HCT116 (cell line): ENCODE data around the gene CPM. TPM values are rescaled to one million over a fixed set of nuclear protein-coding genes. Genes with fewer than 3 reads are reported as not detected.

Source experiments
- ATAC-seq: fragments of 200-7000 bp; cut with Tn5 transposase; 2 replicates; pipeline ENCODE4 v1.9.1; 2020; ENCODE audit warnings: mild to moderate bottlenecking, moderate library complexity
- BruUV-seq: library from RNA; stranded (reverse); fragments of 400-500 nt; replicated peaks from 2 replicates; lab custom pipeline; 2021; lab: Mats Ljungman, UMichigan
- CTCF ChIA-PET: fragments of 300-600 bp; sonication (Branson Sonifier 250); formaldehyde crosslinking; loops from one replicate; lab custom pipeline; 2021; ENCODE audit warnings: antibody characterized with exemption; lab: Charles Lee
- POLR2A ChIA-PET: fragments of 300-600, 350-600 bp; sonication (Branson Sonifier 250); formaldehyde crosslinking; loops from one replicate; lab custom pipeline; 2021; ENCODE audit warnings: antibody characterized with exemption; lab: Charles Lee
- RAD21 ChIA-PET, 2 experiments: fragments of 300-600 bp; sonication (Branson Sonifier 250); formaldehyde crosslinking; loops; one replicate each; lab custom pipeline; 2023; ENCODE audit warnings: low total read pairs in 2 of 2; ENCODE audit not compliant: uncharacterized antibody in 2 of 2, unreplicated experiment in 2 of 2, low non-redundant PET in 1 of 2; lab: Charles Lee
- DNase-seq: peaks from one replicate; pipeline ENCODE4 v3.0.0-alpha.2; 2010; ENCODE audit warnings: low read depth, low spot score
- H2AFZ ChIP-seq: fragments of 200-600 bp; shearing (Covaris generic), sonication (generic); 2 replicates; pipeline ENCODE4 v1.6.1; 2017; ENCODE audit warnings: low read depth, mixed run types, mixed read lengths, antibody characterized with exemption, low read length; ENCODE audit not compliant: poor library complexity, severe bottlenecking
- H3K27ac ChIP-seq: 2 replicates; pipeline ENCODE4 v1.5.1; 2012; ENCODE audit warnings: low read depth, low read length
- H3K27me3 ChIP-seq: fragments of 200-600 bp; sonication (generic); 2 replicates; pipeline ENCODE4 v1.6.1; 2016; ENCODE audit warnings: mixed run types, low read length, mixed read lengths; ENCODE audit not compliant: insufficient read depth
- H3K36me3 ChIP-seq, 2 experiments: fragments of 200-500 bp in 1 of 2; fragments of 200-600 bp in 1 of 2; sonication (Bioruptor generic) in 1 of 2; sonication (generic) in 1 of 2; 2 replicates each; pipeline versions ENCODE4 v1.5.1 to v1.6.1; 2014 to 2016; ENCODE audit warnings: low read length in 2 of 2, inconsistent platforms in 1 of 2, mixed read lengths in 1 of 2, mixed run types in 1 of 2; ENCODE audit not compliant: insufficient read depth in 2 of 2, control insufficient read depth in 1 of 2
- H3K4me1 ChIP-seq, 2 experiments: fragments of 200-600 bp in 1 of 2; sonication (generic) in 1 of 2; 2 replicates each; pipeline versions ENCODE4 v1.5.1 to v1.6.1; 2012 to 2017; ENCODE audit warnings: low read length in 2 of 2, inconsistent platforms in 1 of 2, mild to moderate bottlenecking in 1 of 2, mixed read lengths in 1 of 2, mixed run types in 1 of 2, moderate library complexity in 1 of 2; ENCODE audit not compliant: insufficient read depth in 2 of 2, control insufficient read depth in 1 of 2
- H3K4me2 ChIP-seq: fragments of 200-600 bp; sonication (generic); 2 replicates; pipeline ENCODE4 v1.6.1; 2017; ENCODE audit warnings: mixed run types, low read length, mixed read lengths
- H3K4me3 ChIP-seq, 2 experiments: fragments of 200-600 bp in 1 of 2; sonication (generic) in 1 of 2; replicated peaks in 1 of 2; 2 replicates each; pipeline ENCODE4 v1.5.1; 2011 to 2016; ENCODE audit warnings: low read length in 2 of 2, control low read depth in 1 of 2, low read depth in 1 of 2, mild to moderate bottlenecking in 1 of 2, mixed read lengths in 1 of 2, mixed run types in 1 of 2
- H3K79me2 ChIP-seq: fragments of 200-600 bp; sonication (generic); 2 replicates; pipeline ENCODE4 v1.6.1; 2017; ENCODE audit warnings: mild to moderate bottlenecking, mixed run types, low read length, moderate library complexity, mixed read lengths; ENCODE audit not compliant: insufficient read depth
- H3K9ac ChIP-seq: fragments of 200-600 bp; sonication (generic); 2 replicates; pipeline ENCODE4 v1.6.1; 2016; ENCODE audit warnings: low read length, mixed read lengths
- H3K9me2 ChIP-seq: fragments of 200-600 bp; sonication (generic), shearing (Covaris generic); 2 replicates; pipeline ENCODE4 v1.6.1; 2017; ENCODE audit warnings: mixed run types, mild to moderate bottlenecking, moderate library complexity; ENCODE audit not compliant: insufficient read depth
- H3K9me3 ChIP-seq, 2 experiments: fragments of 200-500 bp in 1 of 2; fragments of 200-600 bp in 1 of 2; sonication (Bioruptor generic) in 1 of 2; sonication (generic) in 1 of 2; 2 replicates each; pipeline ENCODE4 v1.6.1; 2014 to 2017; ENCODE audit warnings: low read length in 2 of 2, mixed read lengths in 2 of 2, inconsistent platforms in 1 of 2, low read depth in 1 of 2, mild to moderate bottlenecking in 1 of 2, mixed run types in 1 of 2, moderate library complexity in 1 of 2; ENCODE audit not compliant: control insufficient read depth in 1 of 2, insufficient read depth in 1 of 2
- H4K20me1 ChIP-seq: fragments of 200-600 bp; sonication (generic), shearing (Covaris generic); 2 replicates; pipeline ENCODE4 v1.6.1; 2017; ENCODE audit warnings: mixed run types, mild to moderate bottlenecking, moderate library complexity; ENCODE audit not compliant: insufficient read depth
- CEBPB ChIP-seq: IDR thresholded peaks from 2 replicates; pipeline ENCODE4 v1.6.1; 2012; ENCODE audit warnings: low read depth
- CTCF ChIP-seq, 3 experiments: fragments of 200-600 bp in 1 of 3; sonication (generic) in 1 of 3; IDR thresholded peaks in 2 of 3; conservative IDR thresholded peaks in 1 of 3; 2 replicates each; pipeline ENCODE4 v1.5.1; 2012 to 2017; ENCODE audit warnings: low read depth in 2 of 3, low read length in 2 of 3, antibody characterized with exemption in 1 of 3, borderline replicate concordance in 1 of 3, control low read depth in 1 of 3, mild to moderate bottlenecking in 1 of 3, mixed read lengths in 1 of 3, mixed run types in 1 of 3, moderate library complexity in 1 of 3; ENCODE audit not compliant: insufficient read depth in 1 of 3
- EGR1 ChIP-seq: IDR thresholded peaks from 2 replicates; pipeline ENCODE4 v1.6.1; 2012; ENCODE audit warnings: low read depth
- ELF1 ChIP-seq: IDR thresholded peaks from 2 replicates; pipeline ENCODE4 v1.6.1; 2012; ENCODE audit warnings: low read depth, borderline replicate concordance
- EZH2 ChIP-seq: fragments of 200-600 bp; sonication (generic); IDR thresholded peaks from 2 replicates; pipeline ENCODE4 v1.6.1; 2017; ENCODE audit warnings: antibody characterized with exemption, mixed run types
- FOSL1 ChIP-seq: IDR thresholded peaks from 2 replicates; pipeline ENCODE4 v1.6.1; 2012; ENCODE audit warnings: low read depth
- MAX ChIP-seq: IDR thresholded peaks from 2 replicates; pipeline ENCODE4 v1.6.1; 2012
- POLR2A ChIP-seq: IDR thresholded peaks from 2 replicates; pipeline ENCODE4 v1.7.0; 2011; ENCODE audit warnings: borderline replicate concordance; ENCODE audit not compliant: insufficient read depth, insufficient read length; ENCODE audit errors: extremely low read depth
- POLR2AphosphoS5 ChIP-seq: IDR thresholded peaks from 2 replicates; pipeline ENCODE4 v1.6.1; 2011; ENCODE audit warnings: mild to moderate bottlenecking, low read depth, low read length, moderate library complexity
- RAD21 ChIP-seq: IDR thresholded peaks from 2 replicates; pipeline ENCODE4 v1.6.1; 2012; ENCODE audit warnings: low read depth, mild to moderate bottlenecking
- REST ChIP-seq: IDR thresholded peaks from 2 replicates; pipeline ENCODE4 v1.6.1; 2012; ENCODE audit warnings: low read depth
- SIN3A ChIP-seq: IDR thresholded peaks from 2 replicates; pipeline ENCODE4 v1.6.1; 2012; ENCODE audit warnings: low read depth
- SP1 ChIP-seq: IDR thresholded peaks from 2 replicates; pipeline ENCODE4 v1.6.1; 2012; ENCODE audit warnings: low read depth
- SRF ChIP-seq: IDR thresholded peaks from 2 replicates; pipeline ENCODE4 v1.6.1; 2012; ENCODE audit warnings: low read depth
- TCF7L2 ChIP-seq: IDR thresholded peaks from 2 replicates; pipeline ENCODE4 v1.7.0; 2011; ENCODE audit warnings: borderline replicate concordance, inconsistent platforms; ENCODE audit not compliant: insufficient read depth, insufficient read length; ENCODE audit errors: extremely low read depth
- ZFX ChIP-seq: fragments of 450-650 bp; IDR thresholded peaks from 2 replicates; pipeline ENCODE4 v1.6.1; 2017
- ZNF274 ChIP-seq: fragments of 200-500 bp; sonication (Bioruptor generic); IDR thresholded peaks from 2 replicates; pipeline ENCODE4 v1.6.1; 2014; ENCODE audit warnings: mild to moderate bottlenecking, low read depth, low read length, inconsistent platforms
- intact Hi-C: fragments of 100-400 bp; cut with micrococcal nuclease; formaldehyde crosslinking; loops from 2 replicates; pipeline ENCODE4 v1.10.0; 2022
- total RNA-seq: library from RNA; stranded (reverse); gene quantifications from one replicate; pipeline ENCODE4 v1.2.1, GENCODE V29; 2021; ENCODE audit not compliant: unreplicated experiment

CPM gene
- total RNA-seq, 1 experiment from 2014 or later, result 5.3 TPM

GRCh38 chr12:68870443-68870842, 62.5 kb downstream of the CPM start:
- CTCF ChIA-PET, result no interaction called here
- POLR2A ChIA-PET, result no interaction called here
- Histone ChIP-seq H3K4me1 (no peaks in the 10 kb centered on the region), H2AFZ (no peak overlapping the region), H3K36me3 (no peaks in the 10 kb centered on the region), H4K20me1 (no peaks in the 10 kb centered on the region), H3K9me2 (no peaks in the 10 kb centered on the region), H3K4me2 (no peak overlapping the region), H3K4me3 (no peak overlapping the region), H3K9ac (no peak overlapping the region), H3K27ac (no peak overlapping the region), H3K9me3 (no peaks in the 10 kb centered on the region), H3K27me3 (no peaks in the 10 kb centered on the region), H3K79me2 (no peaks in the 10 kb centered on the region)
- no TSS peak for BruUV-seq
- RAD21 ChIA-PET, result no interaction called here
- no peak for ATAC-seq
- no peak for TF ChIP-seq CEBPB
- no peak for TF ChIP-seq TCF7L2
- TF ChIP-seq SIN3A, result no peak
- no peak for TF ChIP-seq ZNF274
- TF ChIP-seq SRF, result no peak
- TF ChIP-seq ZFX, result no peak
- TF ChIP-seq MAX, result no peak
- TF ChIP-seq POLR2A, result no peak
- no peak for TF ChIP-seq EGR1
- TF ChIP-seq POLR2AphosphoS5, result no peak
- TF ChIP-seq ELF1, result no peak
- TF ChIP-seq EZH2, result no peak
- no peak for TF ChIP-seq FOSL1
- no peak for TF ChIP-seq SP1
- no peak for TF ChIP-seq CTCF (IDR thresholded peaks at IDR 0.05 in 2 of 3, conservative IDR thresholded peaks at IDR 0.05 in 1 of 3; ENCODE audit: borderline replicate concordance in 1 of 3, insufficient read depth in 1 of 3, low read depth in 2 of 3, low read length in 2 of 3)
- no peak for TF ChIP-seq REST
- TF ChIP-seq RAD21, result no peak
- no peak for DNase-seq
- intact Hi-C loops, result loop anchor here (5.0 kb wide), 1 partner anchor 287 kb away; no protein-coding TSS in a partner anchor
